ENCODE data around the gene PPM1B. TPM values are rescaled to one million over a fixed set of nuclear protein-coding genes. Genes with fewer than 3 reads are reported as not detected.

Gene PPM1B
- total RNA-seq, 3 donors from 2014 or later = 25.5 to 32.2 (median 32.1) TPM

DNA sequence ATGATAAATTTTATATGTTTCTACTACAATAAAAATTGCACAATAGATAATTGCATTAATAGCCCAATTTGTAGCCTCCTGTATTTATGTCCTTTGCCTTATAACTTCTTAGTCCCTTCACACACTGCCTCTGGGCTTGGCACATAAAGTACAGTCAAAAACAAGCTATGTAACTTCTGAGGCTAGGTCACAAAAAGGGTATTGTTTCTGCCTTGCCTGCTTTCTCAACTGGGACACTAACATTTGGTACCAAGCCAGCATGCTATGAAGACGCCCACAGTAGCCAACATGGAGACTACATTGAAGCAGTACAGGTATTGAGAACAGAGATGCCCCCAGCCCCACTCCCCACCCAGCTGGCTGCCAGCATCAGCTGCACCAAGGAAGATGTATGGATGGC lies 101.2 kb downstream of the PPM1B start:
- peaks cover 4% of the 10 kb centered on the region for H3K9me3 Mint-ChIP-seq
- no peaks in the 10 kb centered on the region for H3K4me1 Mint-ChIP-seq (ENCODE audit: low read depth)
- no peaks in the 10 kb centered on the region for H3K36me3 Mint-ChIP-seq (ENCODE audit: insufficient read depth)
- no peaks in the 10 kb centered on the region for H3K27me3 Mint-ChIP-seq (ENCODE audit: low read depth)
- DNase-seq (no peak), ATAC-seq (no peak)
- H3K4me3 Mint-ChIP-seq = no peak overlapping the region

- Mint-ChIP-seq H3K4me1 (ENCODE audit: low read depth) (no peaks in the 10 kb centered on the region), H3K9me3 (peaks cover 4% of the 10 kb centered on the region), H3K27me3 (ENCODE audit: low read depth) (no peaks in the 10 kb centered on the region), H3K4me3 (no peak overlapping the region), H3K36me3 (ENCODE audit: insufficient read depth) (no peaks in the 10 kb centered on the region)
- DNase-seq = no peak
- no peak for ATAC-seq
These were observed 102.6 kb downstream of the PPM1B start for GRCh38 chr2:44271296-44271695.

- ATAC-seq = no peak
- Mint-ChIP-seq H3K4me3 (no peak overlapping the region), H3K4me1 (ENCODE audit: low read depth) (no peaks in the 10 kb centered on the region), H3K9me3 (peaks cover 4% of the 10 kb centered on the region), H3K27me3 (ENCODE audit: low read depth) (peaks cover 2% of the 10 kb centered on the region), H3K36me3 (ENCODE audit: insufficient read depth) (no peaks in the 10 kb centered on the region)
- no peak for DNase-seq
These were observed 104.4 kb downstream of the PPM1B start for GRCh38 chr2:44273076-44273475.

GRCh38 chr2:44273596-44273995 lies 104.9 kb downstream of the PPM1B start:
- Mint-ChIP-seq H3K27me3 (ENCODE audit: low read depth) (peaks cover 2% of the 10 kb centered on the region), H3K4me3 (no peak overlapping the region), H3K36me3 (ENCODE audit: insufficient read depth) (no peaks in the 10 kb centered on the region), H3K4me1 (ENCODE audit: low read depth) (no peaks in the 10 kb centered on the region), H3K9me3 (peaks cover 4% of the 10 kb centered on the region)
- ATAC-seq (no peak), DNase-seq (no peak)

GRCh38 chr2:44275927-44276303 lies 107.2 kb downstream of the PPM1B start:
- no peaks in the 10 kb centered on the region for H3K9me3 Mint-ChIP-seq
- H3K36me3 Mint-ChIP-seq (ENCODE audit: insufficient read depth) = no peaks in the 10 kb centered on the region
- no peaks in the 10 kb centered on the region for H3K4me1 Mint-ChIP-seq (ENCODE audit: low read depth)
- H3K27me3 Mint-ChIP-seq (ENCODE audit: low read depth) = peaks cover 2% of the 10 kb centered on the region
- H3K4me3 Mint-ChIP-seq = no peak overlapping the region
- DNase-seq = no peak
- ATAC-seq = no peak

DNA sequence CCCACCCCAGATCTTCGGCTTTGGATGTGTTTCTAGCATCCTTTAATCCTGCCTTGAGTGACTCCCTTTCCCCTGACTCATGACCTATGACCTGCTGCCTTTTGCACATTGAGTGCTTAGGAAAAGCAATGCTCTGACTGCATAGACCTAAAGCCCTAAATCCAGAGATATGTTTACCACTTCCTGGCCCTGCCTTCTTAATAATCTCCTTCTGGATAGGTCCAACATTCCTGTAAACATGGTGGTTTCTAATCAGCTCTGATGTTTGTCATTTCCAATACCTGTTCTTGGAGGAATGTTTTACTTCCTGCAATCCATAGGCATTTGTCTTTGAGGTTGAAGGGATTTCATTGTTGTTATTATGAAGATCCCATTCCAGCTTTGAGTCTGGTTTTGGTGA lies 108.9 kb downstream of the PPM1B start:
- peaks cover 2% of the 10 kb centered on the region for H3K27me3 Mint-ChIP-seq (ENCODE audit: low read depth)
- H3K4me1 Mint-ChIP-seq (ENCODE audit: low read depth) = no peaks in the 10 kb centered on the region
- no peaks in the 10 kb centered on the region for H3K36me3 Mint-ChIP-seq (ENCODE audit: insufficient read depth)
- no peak for DNase-seq
- no peak overlapping the region for H3K4me3 Mint-ChIP-seq
- ATAC-seq = no peak
- H3K9me3 Mint-ChIP-seq = no peaks in the 10 kb centered on the region

DNA sequence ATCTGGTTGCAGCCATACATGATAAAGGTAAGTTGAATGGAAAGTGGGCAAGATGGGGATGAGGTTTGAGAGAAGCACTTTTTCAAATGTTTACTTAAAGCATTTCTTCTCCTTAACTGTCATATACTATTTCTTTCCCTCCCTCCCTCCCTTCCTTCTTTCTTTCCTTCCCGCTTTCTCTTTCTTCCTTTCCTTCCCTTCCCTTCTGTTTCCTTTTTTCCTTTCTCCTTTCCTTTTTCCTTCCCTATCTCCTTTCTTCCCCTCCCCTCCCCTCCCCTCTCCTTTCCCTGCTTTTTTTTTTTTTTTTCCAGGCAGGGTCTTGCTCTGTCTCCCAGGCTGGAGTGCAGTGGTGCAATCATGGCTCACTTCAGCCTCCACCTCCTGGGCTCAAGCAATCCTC lies 112.2 kb downstream of the PPM1B start:
- Mint-ChIP-seq H3K4me1 (ENCODE audit: low read depth) (no peaks in the 10 kb centered on the region), H3K36me3 (ENCODE audit: insufficient read depth) (no peaks in the 10 kb centered on the region), H3K27me3 (ENCODE audit: low read depth) (peaks cover 2% of the 10 kb centered on the region), H3K4me3 (no peak overlapping the region), H3K9me3 (no peaks in the 10 kb centered on the region)
- DNase-seq (no peak), ATAC-seq (no peak)

Other genes starting within 250 kb of the PPM1B start
- 100 to 1,000 TPM; 165 to 211 (median 185) TPM for gene LRPPRC, start 172.9 kb upstream of the PPM1B start, total RNA-seq
- not detected for gene SLC3A1, start 106.6 kb downstream of the PPM1B start, total RNA-seq
- gene PREPL, start 192.6 kb downstream of the PPM1B start, total RNA-seq = 10 to 100 TPM; 31.8 to 35.0 (median 33.5) TPM
- gene CAMKMT, start 193.1 kb downstream of the PPM1B start, total RNA-seq = 10 to 100 TPM in 1 of 3 donors, 1 to 10 TPM in 2; 9.5 to 12.3 (median 10.0) TPM